CD8-positive, alpha-beta memory T cell (primary cell): Measurements from ENCODE around the gene TYW1. TPM values are rescaled to one million over a fixed set of nuclear protein-coding genes. Genes with fewer than 3 reads are reported as not detected.
"Not testable (repeated sequence)": the region's sequence is repeated elsewhere in the genome, so short reads cannot be mapped to it uniquely, and the experiment has no call there.

ENCODE experiments used
- CTCF ChIA-PET: fragments of 350-600 bp; sonication (Branson Sonifier 250); formaldehyde crosslinking; loops from one replicate; lab custom pipeline; 2021; ENCODE audit warnings: antibody characterized with exemption; lab: Charles Lee
- POLR2A ChIA-PET: fragments of 350-600 bp; sonication (Branson Sonifier 250); formaldehyde crosslinking; loops from one replicate; lab custom pipeline; 2021; ENCODE audit warnings: antibody characterized with exemption; lab: Charles Lee
- DNase-seq, 5 donors: peaks; one replicate each; pipeline versions ENCODE4 v3.0.0 to v3.0.0-alpha.2; 2020 to 2022; ENCODE audit warnings: mixed read lengths in 1 of 5
- H3K27ac ChIP-seq: one replicate; pipeline ENCODE4 v1.7.0; 2013; ENCODE audit warnings: low read depth, mild to moderate bottlenecking, low read length, moderate library complexity
- H3K27me3 ChIP-seq: 2 replicates; pipeline ENCODE4 v1.7.0; 2013; ENCODE audit warnings: low read length, mild to moderate bottlenecking; ENCODE audit not compliant: insufficient read depth, poor library complexity, severe bottlenecking
- H3K36me3 ChIP-seq: 2 replicates; pipeline ENCODE4 v1.7.0; 2013; ENCODE audit warnings: mild to moderate bottlenecking, low read length, moderate library complexity; ENCODE audit not compliant: insufficient read depth
- H3K4me1 ChIP-seq: 2 replicates; pipeline ENCODE4 v1.7.0; 2013; ENCODE audit warnings: mild to moderate bottlenecking, low read length, moderate library complexity; ENCODE audit not compliant: insufficient read depth
- H3K4me3 ChIP-seq: 2 replicates; pipeline ENCODE4 v1.7.0; 2013; ENCODE audit warnings: mild to moderate bottlenecking, low read length
- H3K9me3 ChIP-seq: 2 replicates; pipeline ENCODE4 v1.7.0; 2013; ENCODE audit warnings: mild to moderate bottlenecking, low read length
- H3K27ac Mint-ChIP-seq, 8 donors: one replicate each; pipeline ENCODE4 v1.8.0; 2020 to 2021; ENCODE audit warnings: mixed read lengths in 8 of 8, mild to moderate bottlenecking in 6 of 8, inconsistent platforms in 3 of 8, moderate library complexity in 3 of 8
- H3K27me3 Mint-ChIP-seq, 2 donors: one replicate each; pipeline ENCODE4 v1.8.0; 2020 to 2021; ENCODE audit warnings: mixed read lengths in 2 of 2, mild to moderate bottlenecking in 1 of 2, moderate library complexity in 1 of 2
- H3K36me3 Mint-ChIP-seq, 3 donors: one replicate each; pipeline ENCODE4 v1.8.0; 2020 to 2021; ENCODE audit warnings: mixed read lengths in 3 of 3, inconsistent platforms in 1 of 3, mild to moderate bottlenecking in 1 of 3
- H3K4me1 Mint-ChIP-seq, 3 donors: one replicate each; pipeline ENCODE4 v1.8.0; 2020 to 2021; ENCODE audit warnings: mixed read lengths in 3 of 3, inconsistent platforms in 1 of 3, mild to moderate bottlenecking in 1 of 3
- H3K4me3 Mint-ChIP-seq, 7 donors: one replicate each; pipeline ENCODE4 v1.8.0; 2020 to 2021; ENCODE audit warnings: mixed read lengths in 7 of 7, mild to moderate bottlenecking in 6 of 7, moderate library complexity in 4 of 7, inconsistent platforms in 2 of 7
- H3K9me3 Mint-ChIP-seq, 5 donors: one replicate each; pipeline ENCODE4 v1.8.0; 2020 to 2022; ENCODE audit warnings: mixed read lengths in 5 of 5, mild to moderate bottlenecking in 3 of 5, moderate library complexity in 2 of 5, inconsistent platforms in 1 of 5
- polyA plus RNA-seq: library from polyadenylated mRNA; unstranded; fragments of 300-500 nt; fragmentation: Illumina TruSeq; gene quantifications from one replicate; pipeline ENCODE4 v1.2.3, GENCODE V29; 2021
- total RNA-seq, 2 experiments: library from RNA; stranded (reverse); gene quantifications; one replicate each; pipeline ENCODE4 v1.2.3, GENCODE V29; 2021

The TYW1 gene
- total and polyA plus RNA-seq, 3 experiments from 2014 or later: 20.2 to 26.5 (median 21.5) TPM

DNA sequence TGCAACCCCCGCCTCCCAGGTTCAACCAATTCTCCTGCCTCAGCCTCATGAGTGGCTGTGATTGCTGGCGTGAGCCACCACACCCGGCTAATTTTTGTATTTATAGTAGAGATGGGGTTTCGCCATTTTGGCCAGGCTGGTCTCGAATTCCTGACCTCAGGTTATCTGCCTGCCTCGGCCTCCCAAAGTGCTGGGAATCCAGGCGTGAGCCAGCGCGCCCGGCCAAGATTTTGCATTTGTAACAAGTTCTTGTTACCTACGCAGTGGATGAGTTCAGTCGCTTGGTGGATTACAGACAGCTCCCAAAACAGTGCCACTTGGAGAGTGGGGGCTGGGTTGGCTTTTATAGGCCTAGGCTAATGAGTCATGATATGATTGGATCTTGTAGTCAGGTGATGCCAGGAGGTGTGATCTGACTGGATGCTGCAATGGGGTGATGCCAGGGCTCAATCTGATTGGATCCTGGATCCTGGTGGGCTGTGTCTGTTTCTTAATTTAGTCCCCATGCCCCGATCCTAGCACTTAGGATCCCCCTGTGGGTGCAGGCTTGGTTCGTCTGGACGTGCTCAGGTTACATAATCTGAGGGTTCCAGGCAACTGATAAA lies 21.5 kb upstream of the TYW1 start:
- DNase-seq: no peak
- Histone ChIP-seq H3K4me3 (no peak overlapping the region), H3K27me3 (no peaks in the 10 kb centered on the region), H3K27ac (no peak overlapping the region), H3K36me3 (no peaks in the 10 kb centered on the region), H3K4me1 (no peaks in the 10 kb centered on the region), H3K9me3 (no peaks in the 10 kb centered on the region)
- Mint-ChIP-seq H3K4me3 (no peak overlapping the region), H3K4me1 (no peaks in the 10 kb centered on the region), H3K27me3 (peaks cover 0 to 2% of the 10 kb centered on the region in 2 donors), H3K27ac (no peak overlapping the region), H3K36me3 (peaks cover 0 to 12% (median 1%) of the 10 kb centered on the region in 3 donors), H3K9me3 (peaks cover 7 to 14% (median 10%) of the 10 kb centered on the region in 5 donors)
- ChIA-PET CTCF (no interaction called here), POLR2A (no interaction called here)

DNA sequence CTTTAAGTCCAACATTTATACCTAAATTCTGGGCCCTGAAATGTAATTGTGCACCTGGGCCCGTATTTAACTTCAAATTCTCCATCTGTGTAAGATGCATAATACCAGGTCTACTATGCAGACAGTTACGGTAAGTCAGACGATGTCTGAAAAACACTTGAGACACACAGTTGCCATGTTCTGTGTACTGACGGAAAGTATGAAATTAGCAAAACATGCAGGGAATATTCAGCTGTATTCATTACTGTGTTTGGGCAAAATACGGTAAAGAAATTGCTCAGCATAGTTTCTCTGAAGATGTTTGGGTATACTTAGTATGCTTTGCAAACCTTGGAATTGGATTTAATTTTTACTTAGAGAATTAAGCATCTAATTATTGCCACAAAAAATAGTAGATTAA lies 18.3 kb upstream of the TYW1 start:
- H3K27ac Mint-ChIP-seq, H3K4me3 ChIP-seq, H3K27me3 ChIP-seq, H3K36me3 ChIP-seq, H3K4me1 ChIP-seq, H3K27me3 Mint-ChIP-seq, POLR2A ChIA-PET, DNase-seq, H3K9me3 ChIP-seq, H3K4me1 Mint-ChIP-seq, H3K4me3 Mint-ChIP-seq, H3K27ac ChIP-seq, CTCF ChIA-PET: not testable (repeated sequence)
- Mint-ChIP-seq H3K9me3 (peaks cover 15 to 26% (median 20%) of the 10 kb centered on the region in 5 donors), H3K36me3 (peaks cover 0 to 22% (median 1%) of the 10 kb centered on the region in 3 donors)

DNA sequence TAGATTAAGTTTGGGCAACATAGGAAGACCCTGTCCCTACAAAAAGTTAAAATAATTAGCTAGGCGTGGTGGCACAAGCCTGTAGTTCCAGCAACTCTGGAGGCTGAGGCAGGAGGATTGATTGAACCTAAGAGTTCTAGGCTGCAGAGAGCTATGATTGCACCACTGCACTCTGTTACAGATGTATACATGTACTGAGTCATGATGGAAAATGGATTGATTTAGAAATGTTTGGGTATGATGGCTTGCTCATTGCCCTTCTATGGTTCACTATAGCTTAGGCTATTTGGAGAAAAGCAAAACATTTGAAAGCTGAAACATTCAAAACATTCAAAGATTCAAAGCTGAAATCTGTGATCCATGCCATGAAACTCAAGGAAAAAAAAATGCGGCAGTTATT lies 17.6 kb upstream of the TYW1 start:
- CTCF ChIA-PET, H3K27me3 Mint-ChIP-seq, H3K4me1 ChIP-seq, POLR2A ChIA-PET, DNase-seq, H3K27ac Mint-ChIP-seq, H3K4me1 Mint-ChIP-seq, H3K4me3 Mint-ChIP-seq, H3K27me3 ChIP-seq, H3K36me3 ChIP-seq, H3K9me3 ChIP-seq, H3K4me3 ChIP-seq, H3K27ac ChIP-seq: not testable (repeated sequence)
- H3K9me3 Mint-ChIP-seq: peaks cover 15 to 26% (median 20%) of the 10 kb centered on the region in 5 donors
- peaks cover 0 to 22% (median 1%) of the 10 kb centered on the region in 3 donors for H3K36me3 Mint-ChIP-seq

DNA sequence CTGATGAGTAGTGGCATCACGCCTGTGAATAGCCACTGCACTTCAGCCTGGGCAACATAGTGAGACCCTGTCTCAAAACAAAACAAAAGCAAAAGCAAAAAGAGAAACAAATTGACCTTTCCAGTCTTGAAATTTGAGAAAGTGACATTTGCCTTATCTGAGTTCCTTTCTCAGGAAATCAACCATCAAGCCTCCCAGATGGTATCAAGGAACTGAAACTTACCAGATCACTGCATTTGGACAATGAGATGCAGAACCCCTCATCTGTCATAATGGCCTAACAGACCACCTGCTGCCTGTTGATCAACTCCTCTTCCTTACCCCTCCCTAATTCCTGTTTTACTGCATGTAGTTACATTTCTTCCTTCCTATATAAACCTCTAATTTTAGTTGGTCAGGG lies 16.3 kb upstream of the TYW1 start:
- H3K4me1 Mint-ChIP-seq, H3K9me3 ChIP-seq, POLR2A ChIA-PET, H3K4me3 ChIP-seq, DNase-seq, H3K4me3 Mint-ChIP-seq, H3K36me3 ChIP-seq, CTCF ChIA-PET, H3K27ac ChIP-seq, H3K4me1 ChIP-seq, H3K27me3 Mint-ChIP-seq, H3K27ac Mint-ChIP-seq, H3K27me3 ChIP-seq: not testable (repeated sequence)
- Mint-ChIP-seq H3K9me3 (peaks cover 15 to 26% (median 20%) of the 10 kb centered on the region in 5 donors), H3K36me3 (peaks cover 0 to 22% (median 1%) of the 10 kb centered on the region in 3 donors)

DNA sequence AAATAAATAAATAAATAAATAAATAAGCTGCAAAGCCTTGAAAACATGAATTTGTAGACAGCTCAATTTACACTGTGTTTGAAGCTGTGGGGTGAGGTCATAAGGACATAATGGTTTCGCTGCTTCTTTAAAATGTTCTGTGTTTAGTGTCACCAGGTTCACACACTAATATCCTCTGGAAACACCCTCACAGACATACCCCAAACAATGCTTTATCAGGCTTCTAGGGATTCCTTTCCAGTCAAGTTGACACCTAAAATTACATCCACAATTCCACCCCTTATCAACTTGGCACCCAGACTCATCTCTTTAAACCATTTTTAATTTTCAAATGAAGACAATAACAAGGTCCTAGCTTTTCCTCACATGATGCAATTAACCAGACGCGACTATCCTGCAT lies 7.1 kb upstream of the TYW1 start:
- CTCF ChIA-PET, H3K27me3 Mint-ChIP-seq: not testable (repeated sequence)
- H3K36me3 Mint-ChIP-seq: peaks cover 6 to 66% (median 21%) of the 10 kb centered on the region in 3 donors

DNA sequence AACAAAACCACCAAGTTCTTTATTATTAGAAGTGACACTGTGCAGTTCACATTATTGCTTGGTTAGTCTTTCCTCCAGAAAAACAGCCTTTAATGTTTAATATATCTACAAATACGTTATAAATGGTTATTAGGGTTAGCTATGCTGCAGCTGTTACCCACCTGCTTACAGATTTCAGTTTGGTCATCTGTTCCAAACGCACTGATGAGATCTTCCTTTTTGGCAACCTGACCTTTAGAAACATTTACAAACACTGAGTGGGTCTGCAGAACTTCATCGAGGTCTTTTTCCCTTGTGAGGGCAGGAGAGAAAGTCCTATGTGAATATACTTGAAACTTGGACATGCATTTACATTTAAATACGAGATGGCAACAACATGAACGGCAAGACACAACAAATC lies 2.6 kb upstream of the TYW1 start:
- H3K27me3 Mint-ChIP-seq, H3K9me3 Mint-ChIP-seq, H3K9me3 ChIP-seq, DNase-seq, H3K27me3 ChIP-seq: not testable (repeated sequence)
- Histone ChIP-seq H3K4me3 (peak overlapping the region; percentile 89), H3K27ac (peak overlapping the region; percentile 98), H3K4me1 (peaks cover 23% of the 10 kb centered on the region), H3K36me3 (peaks cover 15% of the 10 kb centered on the region)
- Mint-ChIP-seq H3K36me3 (peaks cover 6 to 67% (median 13%) of the 10 kb centered on the region in 3 donors), H3K4me3 (peak overlapping the region; percentile 94 to 100 (median 98)), H3K27ac (peak overlapping the region; percentile 97 to 100 (median 100)), H3K4me1 (peaks cover 24 to 47% (median 32%) of the 10 kb centered on the region in 3 donors)
- CTCF ChIA-PET: interaction anchor here (0.9 to 1.8 kb wide), 2 partner anchors 13 to 149 kb away, joined by 3 to 4 read pairs; no protein-coding TSS in a partner anchor
- POLR2A ChIA-PET: interaction anchor here (0.7 to 1.9 kb wide), 3 partner anchors 71 to 254 kb away, joined by 7 to 22 read pairs (median 7); partner anchors contain the start of genes RABGEF1 and TMEM248

More for the DNA sequence above, 7.1 kb upstream of the TYW1 start:
- H3K4me3 Mint-ChIP-seq, H3K27ac Mint-ChIP-seq, H3K9me3 ChIP-seq, H3K9me3 Mint-ChIP-seq, H3K27me3 ChIP-seq, H3K4me3 ChIP-seq, POLR2A ChIA-PET, H3K27ac ChIP-seq, DNase-seq: not testable (repeated sequence)
- H3K36me3 ChIP-seq: peaks cover 28% of the 10 kb centered on the region
- H3K4me1 Mint-ChIP-seq: peaks cover 13 to 34% (median 20%) of the 10 kb centered on the region in 3 donors
- peaks cover 20% of the 10 kb centered on the region for H3K4me1 ChIP-seq

DNA sequence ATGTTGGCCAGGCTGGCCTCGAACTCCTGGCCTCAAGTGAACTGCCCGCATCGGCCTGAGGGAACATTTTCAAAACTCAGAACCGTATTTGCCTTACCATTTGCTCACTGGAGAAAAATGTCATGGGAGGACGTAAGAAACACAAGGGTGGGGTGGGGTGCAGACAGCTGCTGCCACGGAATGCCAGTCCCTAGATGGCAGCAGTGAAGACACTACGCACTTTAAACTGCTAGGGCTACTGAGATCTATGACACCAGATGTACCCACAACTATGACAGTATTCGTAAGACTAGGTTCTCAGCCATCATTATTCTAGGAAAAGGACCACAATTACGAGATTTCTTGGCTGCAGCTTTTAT lies 2.0 kb upstream of the TYW1 start:
- Histone ChIP-seq H3K4me1 (peaks cover 23% of the 10 kb centered on the region), H3K36me3 (peaks cover 17% of the 10 kb centered on the region), H3K4me3 (peak overlapping the region; percentile 89), H3K27ac (peak overlapping the region; percentile 98)
- H3K27me3 ChIP-seq, H3K9me3 Mint-ChIP-seq, H3K27me3 Mint-ChIP-seq, H3K9me3 ChIP-seq: not testable (repeated sequence)
- Mint-ChIP-seq H3K36me3 (peaks cover 6 to 69% (median 13%) of the 10 kb centered on the region in 3 donors), H3K4me3 (peak overlapping the region; percentile 94 to 100 (median 98)), H3K4me1 (peaks cover 25 to 47% (median 32%) of the 10 kb centered on the region in 3 donors), H3K27ac (peak overlapping the region; percentile 97 to 100 (median 100))
- ChIA-PET POLR2A (interaction anchor here (0.7 to 1.9 kb wide), 4 partner anchors 73 to 341 kb away, joined by 3 to 22 read pairs (median 5); partner anchors contain the start of genes RABGEF1 and TMEM248), CTCF (interaction anchor here (0.9 to 1.8 kb wide), 2 partner anchors 12 to 150 kb away, joined by 3 to 4 read pairs; no protein-coding TSS in a partner anchor)
- peak; percentile 16 to 79 (median 70) for DNase-seq

DNA sequence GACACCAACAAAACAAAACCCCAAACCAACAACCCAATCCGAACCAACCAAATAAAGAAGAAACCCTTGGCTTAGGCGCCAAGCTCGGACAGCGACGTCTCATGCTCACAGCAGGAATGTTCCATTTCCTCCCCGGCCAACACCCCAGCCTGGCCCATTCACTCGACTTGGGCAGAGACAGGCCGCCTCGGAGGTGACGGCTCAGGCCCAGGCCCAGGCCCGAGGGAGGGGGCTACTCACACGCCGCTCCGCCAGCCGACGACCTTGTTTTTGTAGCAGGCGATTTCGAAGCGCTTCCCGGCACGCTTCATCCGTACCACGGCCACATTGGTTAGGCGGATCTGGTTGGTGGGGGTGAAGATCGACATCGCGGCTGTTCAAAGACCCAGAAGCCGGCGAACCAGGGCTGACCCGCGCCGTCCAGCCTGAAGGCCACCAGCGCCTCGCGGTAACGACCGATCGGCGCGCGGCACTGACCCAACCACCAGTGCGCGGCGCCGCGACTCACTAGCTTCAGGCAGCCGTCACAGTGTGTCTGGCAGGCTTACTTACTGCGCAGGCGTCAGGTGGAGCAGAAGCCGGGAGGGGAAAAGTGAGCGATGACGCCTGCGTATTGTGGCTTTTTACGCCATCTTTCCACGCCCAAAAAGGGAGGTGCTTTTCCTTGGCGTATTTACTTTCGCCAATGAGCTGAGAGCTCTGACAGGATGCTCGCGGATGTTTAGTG lies 1.4 kb upstream of the TYW1 start, which contains the start of gene SBDS:
SBDS (minus strand) TSS at position 537 of the 727 bp plus-strand sequence; CDS start at position 368, 169 bp downstream.
- peak within 1 kb of the TSS; percentile 97 to 100 (median 100) for H3K27ac Mint-ChIP-seq
- H3K9me3 Mint-ChIP-seq, H3K27me3 ChIP-seq, H3K27me3 Mint-ChIP-seq, H3K9me3 ChIP-seq: not testable (repeated sequence)
- H3K36me3 ChIP-seq: peaks cover 18% of the 10 kb centered on the region
- POLR2A ChIA-PET: interaction anchor here (0.6 to 1.9 kb wide), 9 partner anchors 43 to 1036 kb away, joined by 3 to 22 read pairs (median 3); partner anchors contain the start of genes RABGEF1 and TMEM248
- H3K4me1 ChIP-seq: peaks cover 23% of the 10 kb centered on the region
- peak within 1 kb of the TSS; percentile 89 for H3K4me3 ChIP-seq
- peak within 1 kb of the TSS; percentile 94 to 100 (median 98) for H3K4me3 Mint-ChIP-seq
- CTCF ChIA-PET: interaction anchor here (0.9 to 1.8 kb wide), 3 partner anchors 11 to 881 kb away, joined by 3 to 4 read pairs (median 3); partner anchors contain the start of gene CRCP
- peaks cover 25 to 47% (median 32%) of the 10 kb centered on the region in 3 donors for H3K4me1 Mint-ChIP-seq
- DNase-seq: peak; percentile 83 to 97 (median 94)
- peaks cover 6 to 66% (median 13%) of the 10 kb centered on the region in 3 donors for H3K36me3 Mint-ChIP-seq
- peak within 1 kb of the TSS; percentile 98 for H3K27ac ChIP-seq
